Activated naive CD8-positive, alpha-beta T cell treated with anti-CD3 and anti-CD28 coated beads, Interleukin-2, amount 50 U/mL, for 16 hours (primary cell): ENCODE measurements around the gene OR13D1.
"Not testable (repeated sequence)": the region's sequence is repeated elsewhere in the genome, so short reads cannot be mapped to it uniquely, and the experiment has no call there.

Source experiments
- DNase-seq: peaks from one replicate; pipeline ENCODE4 v3.0.0-alpha.2; 2020; ENCODE audit warnings: low read depth, low spot score

OR13D1 gene

GRCh38 chr9:104694218-104694617 lies at the start of gene OR13D1:
TSS of gene OR13D1 (plus strand) at chr9:104694518. CDS start at chr9:104694518, 0 bp downstream.
- DNase-seq, result no peak

- no peak for DNase-seq
Measured at GRCh38 chr9:104658496-104659195, 35.7 kb upstream of the OR13D1 start.

GRCh38 chr9:104675611-104676010 lies 18.7 kb upstream of the OR13D1 start:
- no peak for DNase-seq

GRCh38 chr9:104682642-104683041 lies 11.7 kb upstream of the OR13D1 start:
- DNase-seq, result no peak

GRCh38 chr9:104686081-104686480 lies 8.2 kb upstream of the OR13D1 start:
- DNase-seq, result no peak

GRCh38 chr9:104700306-104700705 lies 6.0 kb downstream of the OR13D1 start:
- DNase-seq, result no peak

- DNase-seq, result not testable (repeated sequence)
Measured at GRCh38 chr9:104708737-104709136, 14.4 kb downstream of the OR13D1 start.

- no peak for DNase-seq
Measured at GRCh38 chr9:104711604-104712003, 17.3 kb downstream of the OR13D1 start.

- no peak for DNase-seq
Measured at GRCh38 chr9:104725014-104725413, 30.7 kb downstream of the OR13D1 start.

- DNase-seq, result no peak
Measured at GRCh38 chr9:104738452-104738851, 44.1 kb downstream of the OR13D1 start.

- DNase-seq, result no peak
Measured at GRCh38 chr9:104740621-104741020, 46.3 kb downstream of the OR13D1 start.

- DNase-seq, result no peak
Measured at GRCh38 chr9:104743376-104743985, 49.2 kb downstream of the OR13D1 start.
